Measurements from ENCODE around the gene GNB2.
"Not testable (repeated sequence)": the region's sequence is repeated elsewhere in the genome, so short reads cannot be mapped to it uniquely, and the experiment has no call there.

The GNB2 gene

GRCh38 chr7:100705320-100705752 lies 31.8 kb downstream of the GNB2 start:
- peak; percentile 44 for DNase-seq

- DNase-seq = peak; percentile 99
Measured at GRCh38 chr7:100705753-100706671, 32.5 kb downstream of the GNB2 start, which contains the start of gene POP7. TSS of gene POP7 (plus strand) at chr7:100706121. CDS start at chr7:100706831, 710 bp downstream.

GRCh38 chr7:100706672-100707311 lies 33.3 kb downstream of the GNB2 start:
- no peak for DNase-seq

GRCh38 chr7:100708395-100708794 lies 34.9 kb downstream of the GNB2 start:
- no peak for DNase-seq

- no peak for DNase-seq
Measured at GRCh38 chr7:100710452-100710851, 36.9 kb downstream of the GNB2 start.

GRCh38 chr7:100711369-100711768 lies 37.8 kb downstream of the GNB2 start:
- DNase-seq = no peak

GRCh38 chr7:100714725-100715124 lies 41.2 kb downstream of the GNB2 start:
- no peak for DNase-seq

- not testable (repeated sequence) for DNase-seq
Measured at GRCh38 chr7:100717073-100717472, 43.5 kb downstream of the GNB2 start.

- DNase-seq = no peak
Measured at GRCh38 chr7:100719523-100720278, 46.2 kb downstream of the GNB2 start.

GRCh38 chr7:100720279-100720670 lies 46.7 kb downstream of the GNB2 start, which contains the start of gene EPO:
TSS of gene EPO (plus strand) at chr7:100720468. CDS start at chr7:100720981, 513 bp downstream.
- DNase-seq = no peak

- no peak for DNase-seq
Measured at GRCh38 chr7:100720671-100721504, 47.3 kb downstream of the GNB2 start.

- no peak for DNase-seq
Measured at GRCh38 chr7:100721505-100721812, 47.9 kb downstream of the GNB2 start.

GRCh38 chr7:100722480-100723212 lies 49.1 kb downstream of the GNB2 start:
- no peak for DNase-seq

- no peak for DNase-seq
Measured at GRCh38 chr7:100723732-100724275, 50.3 kb downstream of the GNB2 start.

GRCh38 chr7:100724364-100724763 lies 50.8 kb downstream of the GNB2 start:
- not testable (repeated sequence) for DNase-seq

- DNase-seq = no peak
Measured at GRCh38 chr7:100726996-100727761, 53.6 kb downstream of the GNB2 start.

- DNase-seq = no peak
Measured at GRCh38 chr7:100728196-100728595, 54.7 kb downstream of the GNB2 start.

All from NCI-H2107 (cell line).